HG03571 (cell line): ENCODE measurements around the gene PRDM16.

Experiments
- ATAC-seq: cut with Tn5 transposase; IDR thresholded peaks from one replicate; pipeline ENCODE4 v1.9.1; 2021; ENCODE audit not compliant: unreplicated experiment

PRDM16 gene

GRCh38 chr1:3067671-3068563, 1.1 kb upstream of the PRDM16 start:
- ATAC-seq, result no peak

- no peak for ATAC-seq
These were observed 697 bp downstream of the PRDM16 start for GRCh38 chr1:3069491-3070308.

- no peak for ATAC-seq
These were observed 1.3 kb downstream of the PRDM16 start for GRCh38 chr1:3070309-3070643.

GRCh38 chr1:3070644-3071564, 1.9 kb downstream of the PRDM16 start:
- ATAC-seq, result no peak

GRCh38 chr1:3071565-3072390, 2.8 kb downstream of the PRDM16 start:
- ATAC-seq, result no peak

- ATAC-seq, result no peak
These were observed 3.6 kb downstream of the PRDM16 start for GRCh38 chr1:3072391-3073185.

- no peak for ATAC-seq
These were observed 4.1 kb downstream of the PRDM16 start for GRCh38 chr1:3073186-3073488.

GRCh38 chr1:3073489-3074296, 4.7 kb downstream of the PRDM16 start:
- ATAC-seq, result no peak

- no peak for ATAC-seq
These were observed 5.3 kb downstream of the PRDM16 start for GRCh38 chr1:3074297-3074741.

GRCh38 chr1:3074800-3075199, 5.8 kb downstream of the PRDM16 start:
- ATAC-seq, result no peak

GRCh38 chr1:3075666-3076362, 6.8 kb downstream of the PRDM16 start:
- ATAC-seq, result no peak

GRCh38 chr1:3076363-3076740, 7.3 kb downstream of the PRDM16 start:
- ATAC-seq, result no peak

- ATAC-seq, result no peak
These were observed 8.1 kb downstream of the PRDM16 start for GRCh38 chr1:3077081-3077480.

GRCh38 chr1:3077561-3077960, 8.6 kb downstream of the PRDM16 start:
- ATAC-seq, result no peak

- no peak for ATAC-seq
These were observed 9.4 kb downstream of the PRDM16 start for GRCh38 chr1:3078430-3078861.

GRCh38 chr1:3078871-3079270, 9.9 kb downstream of the PRDM16 start:
- ATAC-seq, result no peak

- no peak for ATAC-seq
These were observed 10.5 kb downstream of the PRDM16 start for GRCh38 chr1:3079381-3080052.
